NB4 (cell line): ENCODE results near the gene MOSMO.
"Not testable (repeated sequence)": the region's sequence is repeated elsewhere in the genome, so short reads cannot be mapped to it uniquely, and the experiment has no call there.

Source experiments
- DNase-seq: peaks from one replicate; pipeline ENCODE4 v3.0.0; 2010; ENCODE audit warnings: low read depth
- H3K4me3 ChIP-seq: one replicate; pipeline ENCODE4 v1.5.1; 2011; ENCODE audit warnings: mild to moderate bottlenecking, low read depth, low read length, moderate library complexity
- CTCF ChIP-seq: IDR thresholded peaks from one replicate; pipeline ENCODE4 v1.5.1; 2012; ENCODE audit warnings: low read depth, low read length
- MYC ChIP-seq: IDR thresholded peaks from 2 replicates; pipeline ENCODE4 v1.6.1; 2011; ENCODE audit warnings: low read depth, low read length
- POLR2A ChIP-seq: IDR thresholded peaks from 2 replicates; pipeline ENCODE4 v1.6.1; 2011; ENCODE audit warnings: mild to moderate bottlenecking; ENCODE audit not compliant: insufficient read length; ENCODE audit errors: extremely low read depth
- TF ChIP-seq, protein P1 (sequence below): IDR thresholded peaks from 2 replicates; pipeline ENCODE4 v1.6.1; 2011; ENCODE audit warnings: low read depth, low read length

Gene MOSMO

DNA sequence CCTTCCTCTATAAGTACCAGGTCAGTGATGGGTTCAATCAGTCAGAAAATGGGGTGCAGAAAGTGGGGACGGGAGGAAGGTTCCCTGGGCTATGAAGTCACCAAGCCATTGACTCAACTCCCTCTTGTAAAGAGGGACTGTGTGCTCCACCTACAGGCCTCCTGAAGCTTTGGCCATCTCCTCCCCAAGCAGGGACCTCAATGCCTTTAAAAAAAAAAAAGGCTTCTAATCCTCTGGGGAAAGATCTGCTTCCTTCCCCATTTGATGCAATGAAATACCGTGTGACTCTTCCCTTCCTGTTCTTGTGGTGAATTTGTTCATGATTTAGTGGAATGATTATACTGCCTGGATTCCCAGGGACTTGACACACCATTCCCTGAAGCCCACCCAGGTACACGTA, 115.2 kb downstream of the MOSMO start:
- TF ChIP-seq CTCF: peak; percentile 67
- no peak for TF ChIP-seq POLR2A
- DNase-seq: peak; percentile 84
- H3K4me3 ChIP-seq: no peak overlapping the region

- H3K4me3 ChIP-seq: no peak overlapping the region
- TF ChIP-seq CTCF: no peak
- no peak for TF ChIP-seq MYC
- TF ChIP-seq POLR2A: no peak
- TF ChIP-seq, protein P1, sequence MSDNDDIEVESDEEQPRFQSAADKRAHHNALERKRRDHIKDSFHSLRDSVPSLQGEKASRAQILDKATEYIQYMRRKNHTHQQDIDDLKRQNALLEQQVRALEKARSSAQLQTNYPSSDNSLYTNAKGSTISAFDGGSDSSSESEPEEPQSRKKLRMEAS: no peak
- DNase-seq: no peak
Observed at GRCh38 chr16:22123759-22124490, 116.0 kb downstream of the MOSMO start.

DNA sequence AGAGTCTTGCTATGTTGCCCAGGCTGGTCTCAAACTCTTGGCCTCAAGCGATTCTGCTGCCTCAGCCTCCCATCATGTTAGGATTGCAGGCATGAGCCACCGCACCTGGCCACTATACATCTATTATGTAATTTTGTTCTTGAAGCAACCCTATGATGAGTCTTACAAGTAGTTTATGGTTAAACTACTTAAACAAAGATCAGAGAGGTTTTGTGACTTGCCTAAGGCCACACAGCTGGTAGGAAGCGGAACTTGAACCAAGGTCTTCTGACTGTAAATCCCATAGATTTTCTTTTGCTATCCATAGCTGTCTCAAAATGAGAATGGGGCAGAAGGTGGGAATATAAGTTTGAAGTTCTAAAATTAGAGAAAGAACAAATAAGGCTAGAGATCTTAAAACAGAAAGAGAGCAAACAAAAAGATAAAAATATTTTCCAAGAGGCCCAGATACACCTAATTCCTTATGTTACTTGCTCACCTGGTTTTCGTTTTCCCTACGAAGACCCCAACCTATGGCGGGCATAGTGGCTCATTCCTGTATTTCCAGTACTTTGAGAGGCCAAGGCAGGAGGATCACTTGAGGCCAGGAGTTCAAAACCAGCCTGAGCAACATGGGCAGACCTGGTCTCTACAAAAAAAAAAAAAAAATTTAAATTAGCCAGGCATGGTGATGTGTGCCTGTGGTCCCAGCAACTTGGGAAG, 116.8 kb downstream of the MOSMO start:
- TF ChIP-seq POLR2A: no peak
- TF ChIP-seq MYC: no peak
- TF ChIP-seq, protein P1: no peak
- no peak for TF ChIP-seq CTCF
- no peak overlapping the region for H3K4me3 ChIP-seq
- no peak for DNase-seq

DNA sequence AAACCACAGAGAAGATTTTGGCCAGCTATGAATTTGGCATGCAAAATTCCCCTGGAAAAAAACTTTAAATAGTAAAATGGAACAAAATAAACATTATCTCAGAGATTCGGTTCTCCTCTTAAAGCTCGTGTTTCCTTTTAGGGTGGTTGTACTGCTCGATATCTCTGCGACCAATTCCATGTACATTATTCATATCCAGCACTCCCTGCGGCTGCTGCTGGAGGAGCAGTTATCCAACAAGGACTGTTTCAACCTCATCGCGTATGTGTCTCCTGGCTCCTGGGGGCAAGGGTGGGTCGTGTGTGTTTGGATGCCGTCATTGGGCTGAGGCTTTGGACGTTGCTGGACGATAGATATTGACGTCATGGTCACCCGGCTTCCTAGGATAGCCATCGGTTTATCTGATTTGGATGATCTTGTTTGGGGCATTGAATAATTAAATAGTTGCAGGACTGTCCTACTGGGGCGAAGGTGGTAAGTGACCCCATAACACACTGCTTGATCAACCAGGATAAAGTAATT, 118.2 kb downstream of the MOSMO start:
- TF ChIP-seq, protein P1: no peak
- TF ChIP-seq POLR2A (no peak), CTCF (no peak), MYC (no peak)
- H3K4me3 ChIP-seq: no peak overlapping the region
- DNase-seq: no peak

DNA sequence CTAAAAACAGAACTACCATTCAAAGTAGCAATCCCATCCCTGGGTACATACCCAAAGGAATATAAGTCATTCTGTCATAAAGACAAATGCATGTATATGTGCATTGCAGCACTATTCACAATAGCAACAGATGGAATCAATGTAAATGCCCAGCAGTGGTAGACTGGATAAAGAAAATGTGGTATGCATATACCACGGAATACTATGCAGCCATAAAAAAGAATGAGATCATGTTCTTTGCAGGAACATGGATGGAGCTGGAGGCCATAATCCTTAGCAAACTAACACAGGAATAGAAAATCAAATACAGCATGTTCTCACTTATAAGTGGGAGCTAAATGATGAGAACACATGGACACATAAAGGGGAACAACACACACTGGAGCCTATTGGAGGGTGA, 120.6 kb downstream of the MOSMO start:
- H3K4me3 ChIP-seq, DNase-seq: not testable (repeated sequence)

GRCh38 chr16:22130528-22130927, 122.6 kb downstream of the MOSMO start:
- no peak overlapping the region for H3K4me3 ChIP-seq
- DNase-seq: no peak
- TF ChIP-seq CTCF (no peak), POLR2A (no peak), MYC (no peak)
- TF ChIP-seq, protein P1: no peak
